WTC11 (cell line): ENCODE data around the gene GABRG3. TPM values are rescaled to one million over a fixed set of nuclear protein-coding genes. Genes with fewer than 3 reads are reported as not detected.

Experiments used
- ATAC-seq: fragments of 200-7000 bp; cut with Tn5 transposase; 2 replicates; pipeline ENCODE4 v1.10.0; 2021; ENCODE audit warnings: mild to moderate bottlenecking, moderate library complexity
- CTCF ChIA-PET: fragments of 300-600 bp; sonication (Branson Sonifier 250); formaldehyde crosslinking; loops from one replicate; lab custom pipeline; 2021; ENCODE audit warnings: antibody characterized with exemption; lab: Charles Lee
- POLR2A ChIA-PET: fragments of 350-600 bp; sonication (Branson Sonifier 250); formaldehyde crosslinking; loops from one replicate; lab custom pipeline; 2021; ENCODE audit warnings: antibody characterized with exemption; lab: Charles Lee
- DNase-seq: peaks from one replicate; pipeline ENCODE4 v3.0.0; 2021; ENCODE audit warnings: low spot score
- H3K27ac Mint-ChIP-seq: 2 replicates; pipeline ENCODE4 v1.8.0; 2021; ENCODE audit warnings: mixed read lengths
- H3K27me3 Mint-ChIP-seq: 2 replicates; pipeline ENCODE4 v1.8.0; 2021; ENCODE audit warnings: low read depth, mild to moderate bottlenecking, moderate library complexity, mixed read lengths
- H3K36me3 Mint-ChIP-seq: 2 replicates; pipeline ENCODE4 v1.8.0; 2021; ENCODE audit warnings: mixed read lengths
- H3K4me1 Mint-ChIP-seq: 2 replicates; pipeline ENCODE4 v1.8.0; 2022; ENCODE audit warnings: mixed read lengths
- H3K4me3 Mint-ChIP-seq: 2 replicates; pipeline ENCODE4 v1.8.0; 2021; ENCODE audit warnings: mild to moderate bottlenecking, moderate library complexity, mixed read lengths
- H3K9me3 Mint-ChIP-seq: 2 replicates; pipeline ENCODE4 v1.8.0; 2021; ENCODE audit warnings: mixed read lengths
- CREM ChIP-seq: sonication (generic); formaldehyde crosslinking; IDR thresholded peaks from 2 replicates; pipeline ENCODE4 v1.8.1; 2022; ENCODE audit warnings: mild to moderate bottlenecking, missing genetic modification reagents, moderate library complexity
- EMX1 ChIP-seq: fragments of 250-450 bp; sonication (Bioruptor Pico); IDR thresholded peaks from 2 replicates; pipeline ENCODE4 v1.8.0; 2021; ENCODE audit warnings: mild to moderate bottlenecking
- ESRRA ChIP-seq: sonication (generic); formaldehyde crosslinking; IDR thresholded peaks from 2 replicates; pipeline ENCODE4 v1.8.1; 2022; ENCODE audit warnings: mild to moderate bottlenecking, missing genetic modification reagents, borderline replicate concordance
- ETV6 ChIP-seq: sonication (generic); formaldehyde crosslinking; IDR thresholded peaks from 2 replicates; pipeline ENCODE4 v1.8.1; 2022; ENCODE audit warnings: mild to moderate bottlenecking, missing genetic modification reagents
- HMGA2 ChIP-seq: fragments of 250-450 bp; sonication (Bioruptor Pico); IDR thresholded peaks from 2 replicates; pipeline ENCODE4 v1.4.0; 2021; ENCODE audit warnings: mild to moderate bottlenecking, moderate library complexity
- MXD4 ChIP-seq: fragments of 250-450 bp; sonication (Bioruptor Pico); IDR thresholded peaks from 2 replicates; pipeline ENCODE4 v1.8.0; 2021; ENCODE audit warnings: mild to moderate bottlenecking, moderate library complexity, borderline replicate concordance
- PRRX2 ChIP-seq: fragments of 250-450 bp; sonication (Bioruptor Pico); IDR thresholded peaks from 2 replicates; pipeline ENCODE4 v1.8.0; 2021; ENCODE audit warnings: mild to moderate bottlenecking
- SMAD3 ChIP-seq: sonication (generic); formaldehyde crosslinking; IDR thresholded peaks from 2 replicates; pipeline ENCODE4 v1.8.0; 2022; ENCODE audit warnings: missing genetic modification reagents, mild to moderate bottlenecking, borderline replicate concordance
- SMAD4 ChIP-seq: sonication (generic); formaldehyde crosslinking; IDR thresholded peaks from 2 replicates; pipeline ENCODE4 v1.8.0; 2022; ENCODE audit warnings: mild to moderate bottlenecking, missing genetic modification reagents
- ZNF219 ChIP-seq: sonication (generic); formaldehyde crosslinking; IDR thresholded peaks from 2 replicates; pipeline ENCODE4 v1.8.0; 2023; ENCODE audit warnings: missing genetic modification reagents, mild to moderate bottlenecking, borderline replicate concordance
- total RNA-seq: library from RNA; stranded (reverse); gene quantifications from 3 replicates; pipeline ENCODE4 v1.2.3, GENCODE V29; 2021
- TF ChIP-seq, protein P1 (sequence below): sonication (generic); formaldehyde crosslinking; IDR thresholded peaks from 2 replicates; pipeline ENCODE4 v1.8.1; 2023; ENCODE audit warnings: mild to moderate bottlenecking, missing genetic modification reagents
- TF ChIP-seq, protein P2 (sequence below): sonication (generic); formaldehyde crosslinking; IDR thresholded peaks from 2 replicates; pipeline ENCODE4 v1.8.0; 2023; ENCODE audit warnings: mild to moderate bottlenecking, missing genetic modification reagents
- TF ChIP-seq, protein P3 (sequence below): sonication (generic); formaldehyde crosslinking; IDR thresholded peaks from 2 replicates; pipeline ENCODE4 v1.8.0; 2022; ENCODE audit warnings: mild to moderate bottlenecking, missing genetic modification reagents
- TF ChIP-seq, protein P4 (sequence below): sonication (generic); formaldehyde crosslinking; IDR thresholded peaks from 2 replicates; pipeline ENCODE4 v1.8.1; 2022; ENCODE audit warnings: missing genetic modification reagents, borderline replicate concordance
- TF ChIP-seq, protein P5 (sequence below): sonication (generic); formaldehyde crosslinking; IDR thresholded peaks from 2 replicates; pipeline ENCODE4 v1.8.0; 2023; ENCODE audit warnings: missing genetic modification reagents, mild to moderate bottlenecking, borderline replicate concordance

The GABRG3 gene
- total RNA-seq, 1 experiment from 2014 or later = 0.72 TPM

DNA sequence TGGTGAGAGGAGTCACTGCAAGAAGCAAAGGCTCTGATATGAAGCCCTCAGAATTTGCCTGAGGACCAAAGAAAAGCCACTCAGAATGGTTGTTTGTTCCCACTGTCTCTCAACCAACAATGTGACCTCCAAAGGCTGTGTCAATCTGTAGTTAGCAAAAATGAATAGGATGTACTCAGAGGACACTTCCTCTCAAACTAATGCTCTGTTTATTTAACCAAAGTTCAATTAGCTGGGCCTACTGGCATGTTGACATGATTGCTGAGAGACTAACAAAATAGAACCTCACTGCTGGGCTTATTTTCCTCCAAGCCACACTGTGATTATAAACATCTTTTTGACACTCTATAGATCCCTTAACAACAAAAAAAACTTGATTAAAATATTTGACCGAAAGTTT is 605.6 kb downstream of the GABRG3 start:
- no peak for ATAC-seq
- Mint-ChIP-seq H3K4me3 (no peak overlapping the region), H3K36me3 (no peaks in the 10 kb centered on the region), H3K4me1 (peaks cover 7% of the 10 kb centered on the region), H3K27me3 (no peaks in the 10 kb centered on the region; the same call in 1 of the 2 replicates), H3K9me3 (peaks cover 6% of the 10 kb centered on the region; the same call in 1 of the 2 replicates), H3K27ac (no peak overlapping the region)
- POLR2A ChIA-PET = no interaction called here
- DNase-seq = no peak
- TF ChIP-seq, protein P1, sequence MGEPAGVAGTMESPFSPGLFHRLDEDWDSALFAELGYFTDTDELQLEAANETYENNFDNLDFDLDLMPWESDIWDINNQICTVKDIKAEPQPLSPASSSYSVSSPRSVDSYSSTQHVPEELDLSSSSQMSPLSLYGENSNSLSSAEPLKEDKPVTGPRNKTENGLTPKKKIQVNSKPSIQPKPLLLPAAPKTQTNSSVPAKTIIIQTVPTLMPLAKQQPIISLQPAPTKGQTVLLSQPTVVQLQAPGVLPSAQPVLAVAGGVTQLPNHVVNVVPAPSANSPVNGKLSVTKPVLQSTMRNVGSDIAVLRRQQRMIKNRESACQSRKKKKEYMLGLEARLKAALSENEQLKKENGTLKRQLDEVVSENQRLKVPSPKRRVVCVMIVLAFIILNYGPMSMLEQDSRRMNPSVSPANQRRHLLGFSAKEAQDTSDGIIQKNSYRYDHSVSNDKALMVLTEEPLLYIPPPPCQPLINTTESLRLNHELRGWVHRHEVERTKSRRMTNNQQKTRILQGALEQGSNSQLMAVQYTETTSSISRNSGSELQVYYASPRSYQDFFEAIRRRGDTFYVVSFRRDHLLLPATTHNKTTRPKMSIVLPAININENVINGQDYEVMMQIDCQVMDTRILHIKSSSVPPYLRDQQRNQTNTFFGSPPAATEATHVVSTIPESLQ = no peak
- TF ChIP-seq HMGA2 (CRISPR knock-in tag) = no peak
- no peak for TF ChIP-seq PRRX2
- TF ChIP-seq SMAD3 = no peak
- TF ChIP-seq ESRRA = no peak
- no peak for TF ChIP-seq EMX1 (CRISPR knock-in tag)
- no peak for TF ChIP-seq ZNF219
- TF ChIP-seq, protein P2, sequence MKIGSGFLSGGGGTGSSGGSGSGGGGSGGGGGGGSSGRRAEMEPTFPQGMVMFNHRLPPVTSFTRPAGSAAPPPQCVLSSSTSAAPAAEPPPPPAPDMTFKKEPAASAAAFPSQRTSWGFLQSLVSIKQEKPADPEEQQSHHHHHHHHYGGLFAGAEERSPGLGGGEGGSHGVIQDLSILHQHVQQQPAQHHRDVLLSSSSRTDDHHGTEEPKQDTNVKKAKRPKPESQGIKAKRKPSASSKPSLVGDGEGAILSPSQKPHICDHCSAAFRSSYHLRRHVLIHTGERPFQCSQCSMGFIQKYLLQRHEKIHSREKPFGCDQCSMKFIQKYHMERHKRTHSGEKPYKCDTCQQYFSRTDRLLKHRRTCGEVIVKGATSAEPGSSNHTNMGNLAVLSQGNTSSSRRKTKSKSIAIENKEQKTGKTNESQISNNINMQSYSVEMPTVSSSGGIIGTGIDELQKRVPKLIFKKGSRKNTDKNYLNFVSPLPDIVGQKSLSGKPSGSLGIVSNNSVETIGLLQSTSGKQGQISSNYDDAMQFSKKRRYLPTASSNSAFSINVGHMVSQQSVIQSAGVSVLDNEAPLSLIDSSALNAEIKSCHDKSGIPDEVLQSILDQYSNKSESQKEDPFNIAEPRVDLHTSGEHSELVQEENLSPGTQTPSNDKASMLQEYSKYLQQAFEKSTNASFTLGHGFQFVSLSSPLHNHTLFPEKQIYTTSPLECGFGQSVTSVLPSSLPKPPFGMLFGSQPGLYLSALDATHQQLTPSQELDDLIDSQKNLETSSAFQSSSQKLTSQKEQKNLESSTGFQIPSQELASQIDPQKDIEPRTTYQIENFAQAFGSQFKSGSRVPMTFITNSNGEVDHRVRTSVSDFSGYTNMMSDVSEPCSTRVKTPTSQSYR (CRISPR knock-in tag) = no peak
- TF ChIP-seq, protein P3, sequence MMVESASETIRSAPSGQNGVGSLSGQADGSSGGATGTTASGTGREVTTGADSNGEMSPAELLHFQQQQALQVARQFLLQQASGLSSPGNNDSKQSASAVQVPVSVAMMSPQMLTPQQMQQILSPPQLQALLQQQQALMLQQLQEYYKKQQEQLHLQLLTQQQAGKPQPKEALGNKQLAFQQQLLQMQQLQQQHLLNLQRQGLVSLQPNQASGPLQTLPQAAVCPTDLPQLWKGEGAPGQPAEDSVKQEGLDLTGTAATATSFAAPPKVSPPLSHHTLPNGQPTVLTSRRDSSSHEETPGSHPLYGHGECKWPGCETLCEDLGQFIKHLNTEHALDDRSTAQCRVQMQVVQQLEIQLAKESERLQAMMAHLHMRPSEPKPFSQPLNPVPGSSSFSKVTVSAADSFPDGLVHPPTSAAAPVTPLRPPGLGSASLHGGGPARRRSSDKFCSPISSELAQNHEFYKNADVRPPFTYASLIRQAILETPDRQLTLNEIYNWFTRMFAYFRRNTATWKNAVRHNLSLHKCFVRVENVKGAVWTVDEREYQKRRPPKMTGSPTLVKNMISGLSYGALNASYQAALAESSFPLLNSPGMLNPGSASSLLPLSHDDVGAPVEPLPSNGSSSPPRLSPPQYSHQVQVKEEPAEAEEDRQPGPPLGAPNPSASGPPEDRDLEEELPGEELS (CRISPR knock-in tag) = no peak
- no peak for TF ChIP-seq SMAD4 (CRISPR knock-in tag)
- no peak for TF ChIP-seq ETV6 (CRISPR knock-in tag)
- CTCF ChIA-PET = no interaction called here

DNA sequence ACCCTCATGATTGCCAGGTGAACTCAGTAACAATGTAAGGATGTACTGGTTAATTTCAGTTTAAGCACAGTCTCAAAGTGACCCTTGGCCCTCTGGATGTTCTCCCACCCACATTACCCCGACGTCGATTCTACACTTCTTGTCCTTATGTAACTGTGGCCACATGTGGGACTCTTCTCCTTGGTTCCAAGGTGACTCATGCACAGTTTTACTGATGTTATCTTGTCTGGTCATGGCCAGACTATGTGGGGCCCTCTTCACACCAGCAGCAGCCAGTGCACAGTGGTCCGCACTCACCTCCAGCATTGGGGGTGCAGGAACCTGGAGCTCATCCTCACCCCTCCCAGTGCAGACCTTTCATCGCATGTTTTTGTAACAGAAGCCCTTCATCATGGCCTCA is 608.8 kb downstream of the GABRG3 start:
- TF ChIP-seq MXD4 (CRISPR knock-in tag) = no peak
- TF ChIP-seq, protein P4, sequence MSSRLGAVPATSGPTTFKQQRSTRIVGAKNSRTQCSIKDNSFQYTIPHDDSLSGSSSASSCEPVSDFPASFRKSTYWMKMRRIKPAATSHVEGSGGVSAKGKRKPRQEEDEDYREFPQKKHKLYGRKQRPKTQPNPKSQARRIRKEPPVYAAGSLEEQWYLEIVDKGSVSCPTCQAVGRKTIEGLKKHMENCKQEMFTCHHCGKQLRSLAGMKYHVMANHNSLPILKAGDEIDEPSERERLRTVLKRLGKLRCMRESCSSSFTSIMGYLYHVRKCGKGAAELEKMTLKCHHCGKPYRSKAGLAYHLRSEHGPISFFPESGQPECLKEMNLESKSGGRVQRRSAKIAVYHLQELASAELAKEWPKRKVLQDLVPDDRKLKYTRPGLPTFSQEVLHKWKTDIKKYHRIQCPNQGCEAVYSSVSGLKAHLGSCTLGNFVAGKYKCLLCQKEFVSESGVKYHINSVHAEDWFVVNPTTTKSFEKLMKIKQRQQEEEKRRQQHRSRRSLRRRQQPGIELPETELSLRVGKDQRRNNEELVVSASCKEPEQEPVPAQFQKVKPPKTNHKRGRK = no peak
- TF ChIP-seq, protein P5, sequence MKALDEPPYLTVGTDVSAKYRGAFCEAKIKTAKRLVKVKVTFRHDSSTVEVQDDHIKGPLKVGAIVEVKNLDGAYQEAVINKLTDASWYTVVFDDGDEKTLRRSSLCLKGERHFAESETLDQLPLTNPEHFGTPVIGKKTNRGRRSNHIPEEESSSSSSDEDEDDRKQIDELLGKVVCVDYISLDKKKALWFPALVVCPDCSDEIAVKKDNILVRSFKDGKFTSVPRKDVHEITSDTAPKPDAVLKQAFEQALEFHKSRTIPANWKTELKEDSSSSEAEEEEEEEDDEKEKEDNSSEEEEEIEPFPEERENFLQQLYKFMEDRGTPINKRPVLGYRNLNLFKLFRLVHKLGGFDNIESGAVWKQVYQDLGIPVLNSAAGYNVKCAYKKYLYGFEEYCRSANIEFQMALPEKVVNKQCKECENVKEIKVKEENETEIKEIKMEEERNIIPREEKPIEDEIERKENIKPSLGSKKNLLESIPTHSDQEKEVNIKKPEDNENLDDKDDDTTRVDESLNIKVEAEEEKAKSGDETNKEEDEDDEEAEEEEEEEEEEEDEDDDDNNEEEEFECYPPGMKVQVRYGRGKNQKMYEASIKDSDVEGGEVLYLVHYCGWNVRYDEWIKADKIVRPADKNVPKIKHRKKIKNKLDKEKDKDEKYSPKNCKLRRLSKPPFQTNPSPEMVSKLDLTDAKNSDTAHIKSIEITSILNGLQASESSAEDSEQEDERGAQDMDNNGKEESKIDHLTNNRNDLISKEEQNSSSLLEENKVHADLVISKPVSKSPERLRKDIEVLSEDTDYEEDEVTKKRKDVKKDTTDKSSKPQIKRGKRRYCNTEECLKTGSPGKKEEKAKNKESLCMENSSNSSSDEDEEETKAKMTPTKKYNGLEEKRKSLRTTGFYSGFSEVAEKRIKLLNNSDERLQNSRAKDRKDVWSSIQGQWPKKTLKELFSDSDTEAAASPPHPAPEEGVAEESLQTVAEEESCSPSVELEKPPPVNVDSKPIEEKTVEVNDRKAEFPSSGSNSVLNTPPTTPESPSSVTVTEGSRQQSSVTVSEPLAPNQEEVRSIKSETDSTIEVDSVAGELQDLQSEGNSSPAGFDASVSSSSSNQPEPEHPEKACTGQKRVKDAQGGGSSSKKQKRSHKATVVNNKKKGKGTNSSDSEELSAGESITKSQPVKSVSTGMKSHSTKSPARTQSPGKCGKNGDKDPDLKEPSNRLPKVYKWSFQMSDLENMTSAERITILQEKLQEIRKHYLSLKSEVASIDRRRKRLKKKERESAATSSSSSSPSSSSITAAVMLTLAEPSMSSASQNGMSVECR = no peak
- TF ChIP-seq CREM (CRISPR knock-in tag) = no peak
- DNase-seq (no peak), ATAC-seq (no peak)
- ChIA-PET POLR2A (no interaction called here), CTCF (no interaction called here)
- peaks cover 6% of the 10 kb centered on the region; the same call in 1 of the 2 replicates for H3K9me3 Mint-ChIP-seq
- H3K36me3 Mint-ChIP-seq = no peaks in the 10 kb centered on the region
- H3K4me3 Mint-ChIP-seq = no peak overlapping the region
- no peaks in the 10 kb centered on the region; the same call in 1 of the 2 replicates for H3K27me3 Mint-ChIP-seq
- H3K4me1 Mint-ChIP-seq = peaks cover 7% of the 10 kb centered on the region
- no peak overlapping the region for H3K27ac Mint-ChIP-seq
